K562 (cell line): ENCODE results near the gene ZC3H10.

Source experiments
- BDP1 ChIP-seq: IDR thresholded peaks from 3 replicates; pipeline ENCODE4 v1.6.1; 2011; ENCODE audit not compliant: insufficient read length, insufficient read depth
- CTCF ChIP-seq, 3 experiments: IDR thresholded peaks in 2 of 3; conservative IDR thresholded peaks in 1 of 3; 2 replicates each; pipeline ENCODE4 v1.5.1; 2011 to 2012; ENCODE audit warnings: low read length in 3 of 3, mild to moderate bottlenecking in 3 of 3, control low read depth in 2 of 3, improper control_type of control experiment in 1 of 3, inconsistent platforms in 1 of 3, low read depth in 1 of 3, mixed read lengths in 1 of 3, moderate library complexity in 1 of 3; ENCODE audit not compliant: insufficient read depth in 2 of 3
- NBN ChIP-seq: fragments of 450-650 bp; IDR thresholded peaks from 2 replicates; pipeline ENCODE4 v1.6.1; 2016; ENCODE audit warnings: low read depth, mild to moderate bottlenecking
- ZFP1 ChIP-seq: fragments of 450-650 bp; formaldehyde crosslinking; IDR thresholded peaks from 2 replicates; pipeline ENCODE4 v1.4.0; 2020; ENCODE audit warnings: mild to moderate bottlenecking, mixed read lengths
- TF ChIP-seq, protein P1 (sequence below), 2 experiments: fragments of 450-650 bp in 1 of 2; sonication (generic) in 1 of 2; formaldehyde crosslinking; conservative IDR thresholded peaks; 2 replicates each; pipeline versions ENCODE4 v1.4.0 to v1.8.1; 2020 to 2022; ENCODE audit warnings: mild to moderate bottlenecking in 1 of 2, missing genetic modification reagents in 1 of 2

- TF ChIP-seq BDP1 (no peak), ZFP1 (CRISPR knock-in tag) (no peak), CTCF (IDR thresholded peaks at IDR 0.05 in 2 of 3, conservative IDR thresholded peaks at IDR 0.05 in 1 of 3; ENCODE audit: insufficient read depth in 2 of 3, low read depth in 1 of 3, low read length in 3 of 3) (no peak), NBN (no peak)
- TF ChIP-seq, protein P1, sequence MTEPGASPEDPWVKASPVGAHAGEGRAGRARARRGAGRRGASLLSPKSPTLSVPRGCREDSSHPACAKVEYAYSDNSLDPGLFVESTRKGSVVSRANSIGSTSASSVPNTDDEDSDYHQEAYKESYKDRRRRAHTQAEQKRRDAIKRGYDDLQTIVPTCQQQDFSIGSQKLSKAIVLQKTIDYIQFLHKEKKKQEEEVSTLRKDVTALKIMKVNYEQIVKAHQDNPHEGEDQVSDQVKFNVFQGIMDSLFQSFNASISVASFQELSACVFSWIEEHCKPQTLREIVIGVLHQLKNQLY (CRISPR knock-in tag; conservative IDR thresholded peaks at IDR 0.05): no peak
Measured at GRCh38 chr12:56143217-56143616, 25.2 kb downstream of the ZC3H10 start.
